SIG-M5 treated with dmso at 0.1 percent for 504 hours (cell line): ENCODE data around the gene PRLR.

Source experiments
- DNase-seq: peaks from one replicate; lab custom pipeline; 2025; ENCODE audit not compliant: unreplicated experiment; lab: John Stamatoyannopoulos, UW

PRLR gene

GRCh38 chr5:35009657-35010056, 220.6 kb downstream of the PRLR start:
- DNase-seq = no peak

GRCh38 chr5:35009019-35009418, 221.3 kb downstream of the PRLR start:
- DNase-seq = no peak

GRCh38 chr5:35004771-35005170, 225.5 kb downstream of the PRLR start:
- DNase-seq = no peak

- DNase-seq = no peak
Observed at GRCh38 chr5:35004200-35004599, 226.1 kb downstream of the PRLR start.

- peak; percentile 42 for DNase-seq
Observed at GRCh38 chr5:35003018-35003957, 227.0 kb downstream of the PRLR start.

- DNase-seq = no peak
Observed at GRCh38 chr5:35002459-35002858, 227.8 kb downstream of the PRLR start.

GRCh38 chr5:35001842-35002241, 228.4 kb downstream of the PRLR start:
- no peak for DNase-seq
